ENCODE data around the gene SH3RF2.

The SH3RF2 gene

DNA sequence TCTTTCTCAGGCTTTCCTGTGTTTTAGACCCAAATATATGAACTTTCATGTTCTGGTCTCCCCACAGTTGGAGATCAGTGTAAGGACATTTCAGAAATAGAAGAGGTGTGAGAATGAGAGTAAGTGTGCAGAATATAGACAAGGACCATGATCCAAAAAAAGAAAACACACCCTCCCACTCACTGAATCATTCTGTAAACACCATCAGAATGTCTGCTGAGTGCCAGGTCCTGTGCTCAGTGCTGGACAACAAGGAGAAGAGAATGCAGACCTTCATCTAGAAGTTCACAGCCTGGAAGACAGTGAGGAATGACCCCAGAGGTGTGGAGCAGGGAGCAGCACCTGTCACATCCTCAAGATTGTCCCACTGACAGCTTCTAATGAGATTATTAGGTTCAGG lies 19.1 kb upstream of the SH3RF2 start:
- no peaks in the 10 kb centered on the region for H3K4me1 ChIP-seq (ENCODE audit: low read depth, poor library complexity, severe bottlenecking)
- H3K36me3 ChIP-seq (ENCODE audit: insufficient read depth), result no peaks in the 10 kb centered on the region
- no peaks in the 10 kb centered on the region for H3K27me3 ChIP-seq (ENCODE audit: insufficient read depth, low read depth)
- TF ChIP-seq, protein P1, sequence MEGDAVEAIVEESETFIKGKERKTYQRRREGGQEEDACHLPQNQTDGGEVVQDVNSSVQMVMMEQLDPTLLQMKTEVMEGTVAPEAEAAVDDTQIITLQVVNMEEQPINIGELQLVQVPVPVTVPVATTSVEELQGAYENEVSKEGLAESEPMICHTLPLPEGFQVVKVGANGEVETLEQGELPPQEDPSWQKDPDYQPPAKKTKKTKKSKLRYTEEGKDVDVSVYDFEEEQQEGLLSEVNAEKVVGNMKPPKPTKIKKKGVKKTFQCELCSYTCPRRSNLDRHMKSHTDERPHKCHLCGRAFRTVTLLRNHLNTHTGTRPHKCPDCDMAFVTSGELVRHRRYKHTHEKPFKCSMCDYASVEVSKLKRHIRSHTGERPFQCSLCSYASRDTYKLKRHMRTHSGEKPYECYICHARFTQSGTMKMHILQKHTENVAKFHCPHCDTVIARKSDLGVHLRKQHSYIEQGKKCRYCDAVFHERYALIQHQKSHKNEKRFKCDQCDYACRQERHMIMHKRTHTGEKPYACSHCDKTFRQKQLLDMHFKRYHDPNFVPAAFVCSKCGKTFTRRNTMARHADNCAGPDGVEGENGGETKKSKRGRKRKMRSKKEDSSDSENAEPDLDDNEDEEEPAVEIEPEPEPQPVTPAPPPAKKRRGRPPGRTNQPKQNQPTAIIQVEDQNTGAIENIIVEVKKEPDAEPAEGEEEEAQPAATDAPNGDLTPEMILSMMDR (conservative IDR thresholded peaks at IDR 0.05; ENCODE audit: low read depth, low read length), result no peak
- H2AFZ ChIP-seq (ENCODE audit: low read depth), result no peak overlapping the region
- H3K4me3 ChIP-seq (IDR thresholded peaks at IDR 0.05; ENCODE audit: insufficient read depth, low read depth, low read length), result no peak overlapping the region
- no peak overlapping the region for H3K4me2 ChIP-seq
- no peak overlapping the region for H3K27ac ChIP-seq
- H4K20me1 ChIP-seq (ENCODE audit: insufficient read depth), result no peaks in the 10 kb centered on the region
- H3K79me2 ChIP-seq (ENCODE audit: insufficient read depth, low read depth), result no peaks in the 10 kb centered on the region
- H3K9ac ChIP-seq, result no peak overlapping the region

DNA sequence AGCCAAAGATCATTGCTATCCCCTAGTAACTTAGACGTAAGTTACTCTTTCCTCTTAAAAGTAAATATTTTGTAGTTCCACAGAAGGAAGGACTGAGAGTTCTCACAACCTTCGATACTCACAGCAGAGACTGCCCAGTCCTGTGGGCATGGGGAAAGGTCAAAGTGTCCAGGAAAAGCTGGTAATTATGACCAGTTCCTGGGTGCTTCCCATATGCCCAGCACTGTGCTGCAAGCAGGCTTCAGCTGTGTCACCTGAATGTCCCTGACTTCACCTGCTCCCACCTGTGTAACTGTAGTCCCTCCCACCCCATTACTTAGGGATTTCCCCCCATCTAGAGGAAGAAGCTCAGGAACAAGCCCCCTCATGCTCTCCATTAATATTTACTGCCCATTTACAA lies 18.0 kb upstream of the SH3RF2 start:
- H2AFZ ChIP-seq (ENCODE audit: low read depth), result no peak overlapping the region
- no peaks in the 10 kb centered on the region for H3K27me3 ChIP-seq (ENCODE audit: insufficient read depth, low read depth)
- no peaks in the 10 kb centered on the region for H3K4me1 ChIP-seq (ENCODE audit: low read depth, poor library complexity, severe bottlenecking)
- no peak overlapping the region for H3K27ac ChIP-seq
- H3K9ac ChIP-seq, result no peak overlapping the region
- H3K36me3 ChIP-seq (ENCODE audit: insufficient read depth), result no peaks in the 10 kb centered on the region
- no peak overlapping the region for H3K4me3 ChIP-seq (IDR thresholded peaks at IDR 0.05; ENCODE audit: insufficient read depth, low read depth, low read length)
- no peaks in the 10 kb centered on the region for H4K20me1 ChIP-seq (ENCODE audit: insufficient read depth)
- TF ChIP-seq, protein P1 (conservative IDR thresholded peaks at IDR 0.05; ENCODE audit: low read depth, low read length), result no peak
- no peaks in the 10 kb centered on the region for H3K79me2 ChIP-seq (ENCODE audit: insufficient read depth, low read depth)
- H3K4me2 ChIP-seq, result no peak overlapping the region

DNA sequence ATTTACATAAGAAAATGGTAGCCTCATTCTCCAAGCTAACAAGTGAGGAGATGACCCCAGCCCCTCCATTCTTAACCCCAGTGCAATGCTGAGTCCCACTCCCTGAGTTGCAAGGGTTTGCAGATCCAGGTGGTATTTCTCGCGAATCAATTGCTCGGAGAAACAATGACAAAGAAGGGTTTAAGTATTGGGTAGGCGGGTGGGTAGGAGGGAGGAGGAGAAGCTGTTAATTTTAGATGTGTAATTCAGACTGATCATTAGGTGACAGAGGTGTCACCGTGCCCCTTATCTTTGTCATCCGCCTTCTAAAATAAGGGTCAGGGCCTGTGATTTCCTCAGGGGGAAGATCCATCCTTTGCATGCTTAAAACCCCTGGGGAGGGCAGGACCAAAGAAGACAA lies 17.0 kb upstream of the SH3RF2 start:
- no peak overlapping the region for H3K4me3 ChIP-seq (IDR thresholded peaks at IDR 0.05; ENCODE audit: insufficient read depth, low read depth, low read length)
- no peak overlapping the region for H3K4me2 ChIP-seq
- H3K9ac ChIP-seq, result no peak overlapping the region
- no peaks in the 10 kb centered on the region for H3K27me3 ChIP-seq (ENCODE audit: insufficient read depth, low read depth)
- H4K20me1 ChIP-seq (ENCODE audit: insufficient read depth), result no peaks in the 10 kb centered on the region
- H3K79me2 ChIP-seq (ENCODE audit: insufficient read depth, low read depth), result no peaks in the 10 kb centered on the region
- TF ChIP-seq, protein P1 (conservative IDR thresholded peaks at IDR 0.05; ENCODE audit: low read depth, low read length), result no peak
- H3K27ac ChIP-seq, result no peak overlapping the region
- no peak overlapping the region for H2AFZ ChIP-seq (ENCODE audit: low read depth)
- no peaks in the 10 kb centered on the region for H3K36me3 ChIP-seq (ENCODE audit: insufficient read depth)
- no peaks in the 10 kb centered on the region for H3K4me1 ChIP-seq (ENCODE audit: low read depth, poor library complexity, severe bottlenecking)

DNA sequence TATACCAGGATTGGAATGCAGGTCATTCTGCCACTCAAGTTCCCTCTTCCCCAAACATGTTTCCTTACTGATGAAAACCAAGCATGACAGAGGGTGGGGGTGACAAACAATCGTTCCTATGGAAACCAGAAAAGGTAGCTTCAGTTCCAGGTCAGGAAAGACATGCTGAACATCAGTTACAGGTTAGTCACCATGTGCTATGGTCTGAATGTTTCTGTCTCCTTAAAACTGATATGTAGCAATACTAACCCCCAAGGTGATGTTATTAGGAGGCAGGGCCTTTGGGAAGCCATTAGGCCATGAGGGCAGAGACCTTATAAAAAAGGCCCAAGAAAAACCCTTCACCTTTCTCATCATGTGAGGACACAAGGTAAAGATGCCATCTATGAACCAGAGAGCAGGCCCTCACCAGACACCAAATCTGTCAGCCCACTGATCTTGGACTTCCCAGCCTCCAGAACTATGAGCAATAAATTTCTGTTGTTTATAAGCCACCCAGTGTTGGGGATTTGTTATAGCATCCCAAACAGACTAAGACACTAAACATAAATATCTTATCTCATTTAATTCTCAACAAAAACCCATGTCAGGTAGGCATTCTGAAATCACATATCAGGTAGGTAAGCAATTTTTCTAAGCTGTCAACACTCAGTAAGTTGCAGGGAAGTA lies 15.7 kb upstream of the SH3RF2 start:
- Histone ChIP-seq H3K27ac (no peak overlapping the region), H2AFZ (ENCODE audit: low read depth) (no peak overlapping the region), H3K4me2 (no peak overlapping the region), H3K4me3 (IDR thresholded peaks at IDR 0.05; ENCODE audit: insufficient read depth, low read depth, low read length) (no peak overlapping the region), H4K20me1 (ENCODE audit: insufficient read depth) (no peaks in the 10 kb centered on the region), H3K79me2 (ENCODE audit: insufficient read depth, low read depth) (no peaks in the 10 kb centered on the region), H3K9ac (no peak overlapping the region), H3K36me3 (ENCODE audit: insufficient read depth) (no peaks in the 10 kb centered on the region), H3K4me1 (ENCODE audit: low read depth, poor library complexity, severe bottlenecking) (peaks cover 3% of the 10 kb centered on the region), H3K27me3 (ENCODE audit: insufficient read depth, low read depth) (no peaks in the 10 kb centered on the region)
- TF ChIP-seq, protein P1 (conservative IDR thresholded peaks at IDR 0.05; ENCODE audit: low read depth, low read length), result no peak

All from KMS-11 (cell line).